ENCODE results near the gene CLCN1. TPM values are rescaled to one million over a fixed set of nuclear protein-coding genes. Genes with fewer than 3 reads are reported as not detected.

The CLCN1 gene
- total RNA-seq, 2 donors from 2014 or later = not detected

DNA sequence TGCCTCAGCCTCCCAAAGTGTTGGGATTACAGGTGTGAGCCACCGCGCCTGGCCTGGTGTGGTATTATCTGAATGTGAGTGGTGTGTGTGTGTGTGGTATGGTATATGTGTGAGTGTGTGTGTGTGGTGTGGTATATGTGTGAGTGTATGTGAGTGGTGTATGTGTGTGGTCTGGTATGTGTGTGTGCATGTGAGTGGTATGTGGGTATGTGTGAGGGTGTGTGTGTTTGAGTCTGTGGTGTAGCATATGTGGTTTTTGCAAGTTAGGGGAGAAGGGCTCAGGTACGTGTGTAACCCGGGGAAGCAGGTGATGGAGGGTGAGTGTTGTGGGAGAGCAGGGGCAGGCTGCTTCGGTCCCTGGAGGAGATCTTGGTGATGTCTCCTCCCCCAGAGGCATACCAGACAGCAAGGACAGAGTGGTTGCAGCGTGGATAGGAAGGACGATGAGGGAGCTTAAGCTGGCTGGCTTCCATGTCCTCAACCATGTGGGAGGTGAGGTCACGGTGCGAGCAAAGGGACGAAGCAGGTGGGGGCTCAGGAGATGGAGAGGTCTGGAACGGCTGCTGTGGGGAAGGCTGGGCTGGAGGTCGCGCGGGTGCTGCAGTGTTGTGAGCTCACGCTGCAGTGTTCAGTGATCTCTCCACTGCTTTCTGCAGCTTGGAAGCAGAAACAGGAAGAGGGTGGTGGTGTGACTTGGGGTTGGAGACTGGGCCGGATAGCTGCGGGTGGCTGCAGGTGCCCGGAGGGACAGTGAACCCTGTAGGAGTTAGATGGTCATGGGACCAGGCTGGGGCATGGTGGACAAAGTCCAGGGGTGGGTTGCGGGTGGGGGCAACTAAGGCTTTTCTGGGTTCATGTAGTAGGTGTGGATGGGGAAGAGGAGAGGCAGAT is 70.2 kb downstream of the CLCN1 start:
- TF ChIP-seq, protein P1, sequence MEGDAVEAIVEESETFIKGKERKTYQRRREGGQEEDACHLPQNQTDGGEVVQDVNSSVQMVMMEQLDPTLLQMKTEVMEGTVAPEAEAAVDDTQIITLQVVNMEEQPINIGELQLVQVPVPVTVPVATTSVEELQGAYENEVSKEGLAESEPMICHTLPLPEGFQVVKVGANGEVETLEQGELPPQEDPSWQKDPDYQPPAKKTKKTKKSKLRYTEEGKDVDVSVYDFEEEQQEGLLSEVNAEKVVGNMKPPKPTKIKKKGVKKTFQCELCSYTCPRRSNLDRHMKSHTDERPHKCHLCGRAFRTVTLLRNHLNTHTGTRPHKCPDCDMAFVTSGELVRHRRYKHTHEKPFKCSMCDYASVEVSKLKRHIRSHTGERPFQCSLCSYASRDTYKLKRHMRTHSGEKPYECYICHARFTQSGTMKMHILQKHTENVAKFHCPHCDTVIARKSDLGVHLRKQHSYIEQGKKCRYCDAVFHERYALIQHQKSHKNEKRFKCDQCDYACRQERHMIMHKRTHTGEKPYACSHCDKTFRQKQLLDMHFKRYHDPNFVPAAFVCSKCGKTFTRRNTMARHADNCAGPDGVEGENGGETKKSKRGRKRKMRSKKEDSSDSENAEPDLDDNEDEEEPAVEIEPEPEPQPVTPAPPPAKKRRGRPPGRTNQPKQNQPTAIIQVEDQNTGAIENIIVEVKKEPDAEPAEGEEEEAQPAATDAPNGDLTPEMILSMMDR (IDR thresholded peaks at IDR 0.05) = no peak
- no peaks in the 10 kb centered on the region for H3K9me3 ChIP-seq
- H3K4me1 ChIP-seq = peaks cover 0 to 92% of the 10 kb centered on the region in 2 donors
- no peaks in the 10 kb centered on the region for H3K27me3 ChIP-seq
- peak; percentile 59 for DNase-seq (ENCODE audit: low spot score)
- peak overlapping the region; percentile 14 to 15 for H3K27ac ChIP-seq
- H3K4me3 ChIP-seq = no peak overlapping the region
- H3K36me3 ChIP-seq = peaks cover 53% of the 10 kb centered on the region

- TF ChIP-seq, protein P1 (IDR thresholded peaks at IDR 0.05) = no peak
- no peak overlapping the region for H3K27ac ChIP-seq
- H3K27me3 ChIP-seq = no peaks in the 10 kb centered on the region
- no peak overlapping the region for H3K4me3 ChIP-seq
- no peak for DNase-seq (ENCODE audit: low spot score)
- H3K36me3 ChIP-seq = peaks cover 58% of the 10 kb centered on the region
- H3K9me3 ChIP-seq = no peaks in the 10 kb centered on the region
- H3K4me1 ChIP-seq = peaks cover 0 to 99% of the 10 kb centered on the region in 2 donors
These were observed 71.5 kb downstream of the CLCN1 start for GRCh38 chr7:143387156-143387975.

DNA sequence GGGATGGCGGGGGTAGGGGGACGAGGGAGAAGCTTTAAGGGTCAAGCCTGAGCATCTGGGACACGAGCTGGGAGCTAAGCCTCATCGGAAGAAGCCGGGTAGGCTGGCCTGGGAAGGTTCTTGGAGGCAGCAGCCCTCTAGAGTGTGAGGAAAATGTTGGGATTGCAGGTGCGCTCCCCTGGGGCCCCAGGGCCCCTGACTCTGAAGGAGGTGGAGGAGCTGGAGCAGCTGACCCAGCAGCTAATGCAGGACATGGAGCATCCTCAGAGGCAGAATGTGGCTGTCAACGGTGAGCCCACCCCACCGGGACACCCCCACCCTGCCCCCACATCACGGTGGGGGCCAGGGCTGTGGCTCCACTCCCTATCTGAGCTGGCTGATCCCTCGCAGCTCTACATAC is 72.1 kb downstream of the CLCN1 start:
- Histone ChIP-seq H3K27ac (no peak overlapping the region), H3K36me3 (peaks cover 57% of the 10 kb centered on the region)

DNA sequence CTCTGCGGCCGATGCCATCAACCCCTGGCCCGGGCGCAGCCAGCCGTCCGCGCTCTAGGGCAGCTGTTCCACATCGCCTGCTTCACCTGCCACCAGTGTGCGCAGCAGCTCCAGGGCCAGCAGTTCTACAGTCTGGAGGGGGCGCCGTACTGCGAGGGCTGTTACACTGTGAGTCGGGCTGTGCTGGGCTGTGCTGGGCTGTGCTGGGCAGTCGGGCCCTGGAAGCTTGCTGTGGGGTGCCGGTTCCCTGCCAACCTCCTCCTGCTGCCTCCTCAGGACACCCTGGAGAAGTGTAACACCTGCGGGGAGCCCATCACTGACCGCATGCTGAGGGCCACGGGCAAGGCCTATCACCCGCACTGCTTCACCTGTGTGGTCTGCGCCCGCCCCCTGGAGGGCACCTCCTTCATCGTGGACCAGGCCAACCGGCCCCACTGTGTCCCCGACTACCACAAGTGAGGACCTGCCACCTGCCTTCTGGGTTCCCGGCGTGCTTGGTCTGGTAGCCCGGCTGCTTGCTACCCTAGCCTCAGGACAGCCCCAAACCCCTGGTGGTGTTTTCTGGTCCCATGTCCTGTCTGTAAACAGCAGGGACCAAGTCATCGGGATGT is 72.7 kb downstream of the CLCN1 start:
- TF ChIP-seq, protein P1 (IDR thresholded peaks at IDR 0.05) = no peak
- DNase-seq (ENCODE audit: low spot score) = no peak
- Histone ChIP-seq H3K9me3 (no peaks in the 10 kb centered on the region), H3K4me3 (no peak overlapping the region), H3K36me3 (peaks cover 59% of the 10 kb centered on the region), H3K27me3 (no peaks in the 10 kb centered on the region), H3K4me1 (peaks cover 0 to 99% of the 10 kb centered on the region in 2 donors), H3K27ac (no peak overlapping the region)

More for the DNA sequence above, 72.1 kb downstream of the CLCN1 start:
- Histone ChIP-seq H3K27me3 (no peaks in the 10 kb centered on the region), H3K9me3 (no peaks in the 10 kb centered on the region), H3K4me3 (no peak overlapping the region), H3K4me1 (peaks cover 0 to 99% of the 10 kb centered on the region in 2 donors)
- no peak for DNase-seq (ENCODE audit: low spot score)
- TF ChIP-seq, protein P1 (IDR thresholded peaks at IDR 0.05) = no peak

DNA sequence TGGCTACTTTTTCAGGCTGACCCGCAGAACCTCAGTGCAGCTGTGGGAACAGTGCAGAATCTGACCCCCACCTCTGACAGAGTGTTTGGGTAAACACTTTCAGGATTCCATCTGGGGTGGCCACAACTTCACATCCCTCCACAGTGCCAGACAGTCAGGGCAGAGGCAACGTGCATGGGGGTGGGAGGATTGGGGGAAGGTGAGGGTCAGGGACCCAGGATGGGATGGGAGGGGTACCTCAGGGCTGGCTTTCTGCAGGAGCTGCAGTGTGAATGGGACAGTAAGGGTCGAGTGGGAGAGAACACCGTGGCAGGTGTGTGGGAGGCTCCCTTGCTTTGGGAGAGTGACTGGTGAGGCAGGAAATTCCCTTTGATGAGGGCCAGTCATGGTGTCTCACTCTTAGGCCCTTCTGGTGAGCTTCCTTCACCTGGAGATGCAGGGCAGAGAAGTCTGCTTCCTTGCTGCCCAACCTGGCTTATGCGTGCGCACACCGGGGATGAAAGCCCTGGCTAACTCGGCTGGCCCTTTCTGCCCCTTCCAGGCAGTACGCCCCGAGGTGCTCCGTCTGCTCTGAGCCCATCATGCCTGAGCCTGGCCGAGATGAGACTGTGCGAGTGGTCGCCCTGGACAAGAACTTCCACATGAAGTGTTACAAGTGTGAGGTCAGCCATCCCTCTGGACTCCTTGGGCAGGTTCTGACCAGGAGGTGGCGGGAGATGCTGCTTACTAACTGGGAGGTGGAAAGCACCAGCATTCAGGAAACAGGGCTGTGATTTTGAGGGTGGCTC is 73.6 kb downstream of the CLCN1 start:
- H3K27ac ChIP-seq = peak overlapping the region in 1 of 2 donors; percentile 11
- no peak overlapping the region for H3K4me3 ChIP-seq
- H3K9me3 ChIP-seq = no peaks in the 10 kb centered on the region
- H3K27me3 ChIP-seq = no peaks in the 10 kb centered on the region
- peaks cover 0 to 96% of the 10 kb centered on the region in 2 donors for H3K4me1 ChIP-seq
- DNase-seq (ENCODE audit: low spot score) = no peak
- TF ChIP-seq, protein P1 (IDR thresholded peaks at IDR 0.05) = no peak
- peaks cover 59% of the 10 kb centered on the region for H3K36me3 ChIP-seq
